RWPE2 (cell line): ENCODE measurements around the gene OR6M1.

Experiments used
- ATAC-seq: fragments of 200-7000 bp; cut with Tn5 transposase; 3 replicates; pipeline ENCODE4 v1.9.1; 2021; ENCODE audit warnings: low read depth
- DNase-seq: peaks from one replicate; pipeline ENCODE4 v3.0.0-alpha.2; 2020; ENCODE audit warnings: low spot score
- H3K27ac ChIP-seq: fragments of 450-650 bp; 2 replicates; pipeline ENCODE4 v1.5.1; 2017; ENCODE audit warnings: mild to moderate bottlenecking; ENCODE audit not compliant: poor library complexity, severe bottlenecking
- H3K27me3 ChIP-seq: fragments of 250-450 bp; sonication (Bioruptor Pico); 2 replicates; pipeline ENCODE4 v1.5.1; 2021; ENCODE audit warnings: mild to moderate bottlenecking, moderate library complexity; ENCODE audit not compliant: insufficient read depth, poor library complexity, severe bottlenecking
- H3K36me3 ChIP-seq: fragments of 250-450 bp; sonication (Bioruptor Pico); 2 replicates; pipeline ENCODE4 v1.5.1; 2020; ENCODE audit warnings: low read depth, mild to moderate bottlenecking, moderate library complexity
- H3K4me1 ChIP-seq: fragments of 250-450 bp; sonication (Bioruptor Pico); 2 replicates; pipeline ENCODE4 v1.5.1; 2021; ENCODE audit warnings: mild to moderate bottlenecking, moderate library complexity; ENCODE audit not compliant: insufficient read depth, poor library complexity, severe bottlenecking
- H3K4me3 ChIP-seq: fragments of 250-450 bp; sonication (Bioruptor Pico); 2 replicates; pipeline ENCODE4 v1.5.1; 2021; ENCODE audit warnings: mild to moderate bottlenecking, moderate library complexity; ENCODE audit not compliant: severe bottlenecking
- H3K9me3 ChIP-seq: fragments of 250-450 bp; sonication (Bioruptor Pico); 2 replicates; pipeline ENCODE4 v1.5.1; 2021; ENCODE audit warnings: mild to moderate bottlenecking, moderate library complexity; ENCODE audit not compliant: severe bottlenecking
- CTCF ChIP-seq: fragments of 450-650 bp; IDR thresholded peaks from one replicate; pipeline ENCODE4 v1.5.1; 2017; ENCODE audit warnings: mild to moderate bottlenecking, moderate library complexity; ENCODE audit not compliant: poor library complexity, severe bottlenecking

The OR6M1 gene

GRCh38 chr11:123773959-123774358 is 32.2 kb downstream of the OR6M1 start:
- ATAC-seq (no peak), DNase-seq (no peak)
- Histone ChIP-seq H3K9me3 (no peaks in the 10 kb centered on the region), H3K27ac (no peak overlapping the region), H3K4me1 (no peaks in the 10 kb centered on the region), H3K4me3 (no peak overlapping the region), H3K27me3 (no peaks in the 10 kb centered on the region), H3K36me3 (no peaks in the 10 kb centered on the region)
- TF ChIP-seq CTCF, result no peak

GRCh38 chr11:123773026-123773425 is 33.1 kb downstream of the OR6M1 start:
- H3K36me3 ChIP-seq, result no peaks in the 10 kb centered on the region
- DNase-seq (no peak), ATAC-seq (no peak)
- no peaks in the 10 kb centered on the region for H3K4me1 ChIP-seq
- no peak overlapping the region for H3K27ac ChIP-seq
- no peak overlapping the region for H3K4me3 ChIP-seq
- no peak for TF ChIP-seq CTCF
- no peaks in the 10 kb centered on the region for H3K27me3 ChIP-seq
- no peaks in the 10 kb centered on the region for H3K9me3 ChIP-seq

- Histone ChIP-seq H3K27ac (no peak overlapping the region), H3K4me1 (no peaks in the 10 kb centered on the region), H3K36me3 (no peaks in the 10 kb centered on the region), H3K9me3 (no peaks in the 10 kb centered on the region), H3K27me3 (no peaks in the 10 kb centered on the region), H3K4me3 (no peak overlapping the region)
- DNase-seq, result no peak
- TF ChIP-seq CTCF, result no peak
- no peak for ATAC-seq
Measured at GRCh38 chr11:123771664-123772063, 34.5 kb downstream of the OR6M1 start.

GRCh38 chr11:123770712-123771111 is 35.4 kb downstream of the OR6M1 start:
- H3K9me3 ChIP-seq, result no peaks in the 10 kb centered on the region
- TF ChIP-seq CTCF, result no peak
- H3K27me3 ChIP-seq, result no peaks in the 10 kb centered on the region
- H3K27ac ChIP-seq, result no peak overlapping the region
- no peak for DNase-seq
- no peaks in the 10 kb centered on the region for H3K4me1 ChIP-seq
- ATAC-seq, result no peak
- H3K4me3 ChIP-seq, result no peak overlapping the region
- H3K36me3 ChIP-seq, result no peaks in the 10 kb centered on the region

GRCh38 chr11:123765601-123766000 is 40.5 kb downstream of the OR6M1 start:
- no peaks in the 10 kb centered on the region for H3K27me3 ChIP-seq
- no peaks in the 10 kb centered on the region for H3K36me3 ChIP-seq
- no peak overlapping the region for H3K4me3 ChIP-seq
- H3K9me3 ChIP-seq, result no peaks in the 10 kb centered on the region
- DNase-seq (no peak), ATAC-seq (no peak)
- TF ChIP-seq CTCF, result no peak
- no peaks in the 10 kb centered on the region for H3K4me1 ChIP-seq
- no peak overlapping the region for H3K27ac ChIP-seq
